ENCODE data around the gene OTUD6A. TPM values are rescaled to one million over a fixed set of nuclear protein-coding genes. Genes with fewer than 3 reads are reported as not detected.

OTUD6A gene
- total and polyA plus RNA-seq, 8 donors, result not detected

- intact Hi-C loops (cut with DNase I; ENCODE audit: low total_unique reads), result no loop called here
- H3K36me3 ChIP-seq, result no peaks in the 10 kb centered on the region
- H3K4me1 ChIP-seq, result peaks cover 0 to 10% (median 3%) of the 10 kb centered on the region in 4 donors
- no peaks in the 10 kb centered on the region for H3K27me3 ChIP-seq
- peak overlapping the region; percentile 7 to 70 (median 35) for H3K27ac ChIP-seq
- 37 to 75% (median 63%) methylated on average over 4 of the region's 4 CpGs for WGBS, 5 donors
- DNase-seq, result peak in 1 of 2 donors; percentile 39
- peaks cover 0 to 9% (median 0%) of the 10 kb centered on the region in 4 donors for H3K9me3 ChIP-seq
- no peak overlapping the region for H3K4me3 ChIP-seq
- peak in 1 of 3 donors; percentile 52 for TF ChIP-seq POLR2AphosphoS5 (IDR thresholded peaks at IDR 0.05)
- no peak for TF ChIP-seq EP300 (IDR thresholded peaks at IDR 0.05)
These were observed 39.6 kb upstream of the OTUD6A start for GRCh38 chrX:70022616-70023015.

- Histone ChIP-seq H3K4me1 (peaks cover 0 to 10% (median 3%) of the 10 kb centered on the region in 4 donors), H3K9me3 (no peaks in the 10 kb centered on the region), H3K27ac (no peak overlapping the region), H3K27me3 (no peaks in the 10 kb centered on the region), H3K4me3 (no peak overlapping the region), H3K36me3 (no peaks in the 10 kb centered on the region)
- intact Hi-C loops (cut with DNase I; ENCODE audit: low total_unique reads), result no loop called here
- TF ChIP-seq POLR2A (IDR thresholded peaks at IDR 0.05) (no peak), CTCF (IDR thresholded peaks at IDR 0.05) (no peak), EP300 (IDR thresholded peaks at IDR 0.05) (no peak), POLR2AphosphoS5 (IDR thresholded peaks at IDR 0.05) (no peak)
- DNase-seq, result peak in 1 of 2 donors; percentile 35
- WGBS, 5 donors, result 0 to 19% (median 11%) methylated on average over 1 of the region's 1 CpG
These were observed 36.8 kb upstream of the OTUD6A start for GRCh38 chrX:70025464-70025863.

GRCh38 chrX:70026112-70026850 is 36.0 kb upstream of the OTUD6A start:
- H3K9me3 ChIP-seq, result no peaks in the 10 kb centered on the region
- no peak overlapping the region for H3K4me3 ChIP-seq
- no peaks in the 10 kb centered on the region for H3K36me3 ChIP-seq
- H3K4me1 ChIP-seq, result peaks cover 0 to 10% (median 3%) of the 10 kb centered on the region in 4 donors
- 23 to 47% (median 38%) methylated on average over 1 of the region's 1 CpG for WGBS, 5 donors
- no peaks in the 10 kb centered on the region for H3K27me3 ChIP-seq
- DNase-seq, result no peak
- intact Hi-C loops (cut with DNase I; ENCODE audit: low total_unique reads), result no loop called here
- H3K27ac ChIP-seq, result no peak overlapping the region
- no peak for TF ChIP-seq EP300 (IDR thresholded peaks at IDR 0.05)

GRCh38 chrX:70026851-70027200 is 35.4 kb upstream of the OTUD6A start:
- no peaks in the 10 kb centered on the region for H3K27me3 ChIP-seq
- no peaks in the 10 kb centered on the region for H3K36me3 ChIP-seq

GRCh38 chrX:70029863-70030262 is 32.4 kb upstream of the OTUD6A start:
- Histone ChIP-seq H3K4me1 (peaks cover 0 to 10% (median 3%) of the 10 kb centered on the region in 4 donors), H3K9me3 (no peaks in the 10 kb centered on the region), H3K27me3 (peaks cover 0 to 4% (median 0%) of the 10 kb centered on the region in 3 donors), H3K4me3 (no peak overlapping the region), H3K36me3 (no peaks in the 10 kb centered on the region), H3K27ac (no peak overlapping the region)
- 19 to 61% (median 55%) methylated on average over 1 to 4 of the region's 4 CpGs for WGBS, 5 donors
- intact Hi-C loops (cut with DNase I; ENCODE audit: low total_unique reads), result loop anchor here (10.0 kb wide), 2 partner anchors 65 to 495 kb away; no protein-coding TSS in a partner anchor
- no peak for DNase-seq
- no peak for TF ChIP-seq EP300 (IDR thresholded peaks at IDR 0.05)
- TF ChIP-seq POLR2A (IDR thresholded peaks at IDR 0.05), result no peak
- no peak for TF ChIP-seq CTCF (IDR thresholded peaks at IDR 0.05)
- TF ChIP-seq POLR2AphosphoS5 (IDR thresholded peaks at IDR 0.05), result no peak

More at GRCh38 chrX:70026851-70027200, 35.4 kb upstream of the OTUD6A start:
- intact Hi-C loops (cut with DNase I; ENCODE audit: low total_unique reads), result no loop called here
- no peak for DNase-seq
- 59 to 71% (median 65%) methylated on average over 4 of the region's 4 CpGs for WGBS, 5 donors
- no peak for TF ChIP-seq EP300 (IDR thresholded peaks at IDR 0.05)
- Histone ChIP-seq H3K4me3 (no peak overlapping the region), H3K9me3 (no peaks in the 10 kb centered on the region), H3K27ac (no peak overlapping the region), H3K4me1 (peaks cover 0 to 10% (median 3%) of the 10 kb centered on the region in 4 donors)

GRCh38 chrX:70030301-70030767 is 31.9 kb upstream of the OTUD6A start:
- peaks cover 0 to 5% (median under 1%) of the 10 kb centered on the region in 4 donors for H3K4me1 ChIP-seq
- H3K36me3 ChIP-seq, result no peaks in the 10 kb centered on the region
- H3K27ac ChIP-seq, result no peak overlapping the region
- H3K27me3 ChIP-seq, result peaks cover 0 to 4% (median 0%) of the 10 kb centered on the region in 3 donors
- H3K9me3 ChIP-seq, result no peaks in the 10 kb centered on the region
- TF ChIP-seq CTCF (IDR thresholded peaks at IDR 0.05) (peak in 4 of 7 experiments; percentile 42 to 65 (median 60)), POLR2A (IDR thresholded peaks at IDR 0.05) (no peak)
- no peak overlapping the region for H3K4me3 ChIP-seq
- DNase-seq, result peak; percentile 43 to 76
- intact Hi-C loops (cut with DNase I; ENCODE audit: low total_unique reads), result loop anchor here (10.0 kb wide), 2 partner anchors 64 to 496 kb away; no protein-coding TSS in a partner anchor
- WGBS, 5 donors, result 0 to 13% (median 6%) methylated on average over 1 to 4 of the region's 4 CpGs

Measured in stomach (tissue), 9 donors.